Heart right ventricle (tissue), 16 donors: ENCODE measurements around the gene CFAP99. TPM values are rescaled to one million over a fixed set of nuclear protein-coding genes. Genes with fewer than 3 reads are reported as not detected.
"Not testable (repeated sequence)": the region's sequence is repeated elsewhere in the genome, so short reads cannot be mapped to it uniquely, and the experiment has no call there.

Experiments
- ATAC-seq, 8 donors: fragments of 200-7000 bp; cut with Tn5 transposase; one replicate each; pipeline ENCODE4 v1.9.1; 2020; ENCODE audit warnings: mild to moderate bottlenecking in 8 of 8, moderate library complexity in 8 of 8, moderate number of reproducible peaks in 1 of 8
- DNase-seq, 2 donors: peaks; one replicate each; pipeline ENCODE4 v3.0.0-alpha.2; 2020
- H3K27ac ChIP-seq, 10 donors: fragments of 200-600 bp; sonication (generic) in 2 of 10; one replicate each; pipeline versions ENCODE4 v1.5.0 to v1.8.0; 2020 to 2022; ENCODE audit warnings: mild to moderate bottlenecking in 3 of 10
- H3K27me3 ChIP-seq, 7 donors: fragments of 200-600 bp; one replicate each; pipeline ENCODE4 v1.8.0; 2021 to 2022; ENCODE audit warnings: mild to moderate bottlenecking in 2 of 7
- H3K36me3 ChIP-seq, 9 donors: fragments of 200-600 bp; sonication (generic) in 1 of 9; one replicate each; pipeline versions ENCODE4 v1.5.0 to v1.8.0; 2020 to 2022; ENCODE audit warnings: mild to moderate bottlenecking in 2 of 9
- H3K4me1 ChIP-seq, 9 donors: fragments of 200-600 bp; sonication (generic) in 1 of 9; one replicate each; pipeline versions ENCODE4 v1.5.0 to v1.8.0; 2020 to 2022; ENCODE audit warnings: mild to moderate bottlenecking in 4 of 9
- H3K4me3 ChIP-seq, 10 donors: fragments of 200-600 bp; sonication (generic) in 2 of 10; one replicate each; pipeline versions ENCODE4 v1.5.0 to v1.8.0; 2020 to 2022; ENCODE audit warnings: mild to moderate bottlenecking in 7 of 10, moderate library complexity in 2 of 10
- H3K9me3 ChIP-seq, 11 donors: fragments of 200-600 bp in 10 of 11; sonication (generic) in 2 of 11; one replicate each; pipeline versions ENCODE4 v1.5.0 to v1.8.0; 2013 to 2022; ENCODE audit warnings: mild to moderate bottlenecking in 2 of 11, control low read depth in 1 of 11, moderate library complexity in 1 of 11
- WGBS, 2 donors: extraction: QIAGEN DNeasy Blood & Tissue Kit; methylation state at CpG; one replicate each; pipeline ENCODE4 v1.1.7; 2013; ENCODE audit warnings: inconsistent platforms in 1 of 2; 5-methylcytosine and 5-hydroxymethylcytosine counted together
- intact Hi-C, 10 donors: fragments of 100-400 bp; cut with DNase I; formaldehyde crosslinking; loops; one replicate each; pipeline versions ENCODE4 v1.11.1 to v1.14.2; 2022
- polyA plus RNA-seq, 2 donors: library from polyadenylated mRNA; stranded (reverse); fragments of 200-250 nt; gene quantifications; one replicate each; pipeline ENCODE4 v1.2.3, GENCODE V29; 2013
- total RNA-seq, 10 donors: library from RNA; stranded (reverse); fragmentation: NEBNext Ultra II Directional in 3 of 10; extraction: Animal tissue kit (Norgen Biotek cat#: 25700) in 3 of 10; gene quantifications; one replicate each; pipeline versions ENCODE4 v1.2.1 to v1.2.4, GENCODE V29; 2021 to 2023
- TF ChIP-seq, protein P1 (sequence below), 9 donors: fragments of 200-600 bp; sonication (generic) in 2 of 9; IDR thresholded peaks; one replicate each; pipeline versions ENCODE4 v1.5.0 to v1.8.0; 2021 to 2022; ENCODE audit warnings: antibody characterized with exemption in 9 of 9, mild to moderate bottlenecking in 5 of 9, moderate library complexity in 1 of 9
- donor health status: Arrhythmogenic right ventricular cardiomyopathy.
- donor health status: ischemic (EF 13 %, LVEDD 7.1; RV severe dilation, severe dysfunction).
- donor health status: healthy with polysubstance abuse.
- donor health status: DM: no; HTN: yes; CAD: no.
- donor health status: DM: no; HTN: no; CAD: no.
- donor health status: ischemic (EF 25% LVEDD 6.9; RV normal size, moderate dysfunction).
- donor health status: ischemic (EF 25% LVEDD 5.7; RV mildly dilated, moderate dysfunction).
- donor health status: healthy.
- donor health status: DM: yes; HTN: yes; CAD: no.
- donor health status: Ischemic cardiomyopathy.
- donor health status: ischemic (EF 35%, LVEDD 5.7; RV mildly dilated, moderate dysfunction).
- donor health status: nonischemic (EF 11% LVEDD 7.7; RV severe dilation, severe dysfunction).
- donor health status: DM: yes; HTN: yes; CAD: no.
- donor health status: PGD.
- donor health status: ischemic (EF 29% LVEDD 5.4; RV normal size, mild dysfunction).
- donor health status: nonischemic (EF 23%, LVEDD 6.1; RV moderate dilation, normal function).

CFAP99 gene
- total and polyA plus RNA-seq, 12 donors: not detected

DNA sequence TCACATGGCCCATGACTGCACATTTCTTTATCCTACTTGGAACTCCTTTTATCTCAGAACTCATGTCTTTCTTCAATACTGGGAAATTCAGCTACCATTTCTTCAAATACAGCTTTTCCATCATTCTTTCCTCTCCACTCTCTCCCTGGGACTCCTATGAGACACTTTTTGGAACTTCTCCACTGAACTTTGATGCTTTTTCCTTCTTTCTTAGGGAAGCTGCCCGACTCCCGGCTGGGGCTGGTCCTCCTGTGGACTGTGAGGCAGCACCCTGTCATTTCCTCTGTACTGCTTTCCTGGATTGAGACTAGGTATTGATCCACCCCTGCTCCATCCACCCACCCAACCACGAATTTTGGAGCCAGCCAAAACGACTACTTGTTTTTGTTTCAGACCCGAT, 40.4 kb upstream of the CFAP99 start:
- Histone ChIP-seq H3K4me3 (no peak overlapping the region), H3K27me3 (no peaks in the 10 kb centered on the region), H3K9me3 (no peaks in the 10 kb centered on the region), H3K27ac (no peak overlapping the region), H3K4me1 (peaks cover 0 to 4% (median 0%) of the 10 kb centered on the region in 9 donors), H3K36me3 (no peaks in the 10 kb centered on the region)
- TF ChIP-seq, protein P1, sequence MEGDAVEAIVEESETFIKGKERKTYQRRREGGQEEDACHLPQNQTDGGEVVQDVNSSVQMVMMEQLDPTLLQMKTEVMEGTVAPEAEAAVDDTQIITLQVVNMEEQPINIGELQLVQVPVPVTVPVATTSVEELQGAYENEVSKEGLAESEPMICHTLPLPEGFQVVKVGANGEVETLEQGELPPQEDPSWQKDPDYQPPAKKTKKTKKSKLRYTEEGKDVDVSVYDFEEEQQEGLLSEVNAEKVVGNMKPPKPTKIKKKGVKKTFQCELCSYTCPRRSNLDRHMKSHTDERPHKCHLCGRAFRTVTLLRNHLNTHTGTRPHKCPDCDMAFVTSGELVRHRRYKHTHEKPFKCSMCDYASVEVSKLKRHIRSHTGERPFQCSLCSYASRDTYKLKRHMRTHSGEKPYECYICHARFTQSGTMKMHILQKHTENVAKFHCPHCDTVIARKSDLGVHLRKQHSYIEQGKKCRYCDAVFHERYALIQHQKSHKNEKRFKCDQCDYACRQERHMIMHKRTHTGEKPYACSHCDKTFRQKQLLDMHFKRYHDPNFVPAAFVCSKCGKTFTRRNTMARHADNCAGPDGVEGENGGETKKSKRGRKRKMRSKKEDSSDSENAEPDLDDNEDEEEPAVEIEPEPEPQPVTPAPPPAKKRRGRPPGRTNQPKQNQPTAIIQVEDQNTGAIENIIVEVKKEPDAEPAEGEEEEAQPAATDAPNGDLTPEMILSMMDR (IDR thresholded peaks at IDR 0.05): no peak
- intact Hi-C loops: no loop called here
- DNase-seq (no peak), ATAC-seq (no peak)
- WGBS, 2 donors: 73 to 80% methylated on average over 5 of the region's 5 CpGs

DNA sequence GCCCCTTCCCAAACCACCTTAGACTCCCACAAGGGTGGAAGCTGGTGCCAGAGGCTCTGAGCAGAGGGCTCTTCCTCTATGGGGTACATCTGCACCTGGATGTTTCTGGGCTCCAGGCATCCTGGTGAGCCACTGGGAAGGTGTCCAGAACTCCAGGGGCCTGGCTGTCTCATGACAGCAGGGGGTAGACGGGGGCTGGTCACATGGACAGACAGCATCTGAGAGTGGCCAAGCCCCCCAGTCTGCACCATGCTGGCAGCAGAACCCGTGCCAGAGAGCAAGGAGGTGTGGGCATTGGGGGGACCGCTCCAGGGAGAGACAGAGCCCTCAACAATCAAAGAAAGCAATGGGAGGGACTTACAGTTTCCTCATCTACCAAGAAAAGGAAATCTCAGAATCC, 39.9 kb upstream of the CFAP99 start:
- no peaks in the 10 kb centered on the region for H3K9me3 ChIP-seq
- no peak for DNase-seq
- TF ChIP-seq, protein P1 (IDR thresholded peaks at IDR 0.05): no peak
- peaks cover 0 to 5% (median 0%) of the 10 kb centered on the region in 9 donors for H3K4me1 ChIP-seq
- no peak overlapping the region for H3K4me3 ChIP-seq
- no peak overlapping the region for H3K27ac ChIP-seq
- 61 to 66% methylated on average over 3 of the region's 3 CpGs for whole genome bisulfite sequencing, 2 donors
- H3K36me3 ChIP-seq: no peaks in the 10 kb centered on the region
- H3K27me3 ChIP-seq: no peaks in the 10 kb centered on the region
- intact Hi-C loops: no loop called here
- ATAC-seq: no peak

DNA sequence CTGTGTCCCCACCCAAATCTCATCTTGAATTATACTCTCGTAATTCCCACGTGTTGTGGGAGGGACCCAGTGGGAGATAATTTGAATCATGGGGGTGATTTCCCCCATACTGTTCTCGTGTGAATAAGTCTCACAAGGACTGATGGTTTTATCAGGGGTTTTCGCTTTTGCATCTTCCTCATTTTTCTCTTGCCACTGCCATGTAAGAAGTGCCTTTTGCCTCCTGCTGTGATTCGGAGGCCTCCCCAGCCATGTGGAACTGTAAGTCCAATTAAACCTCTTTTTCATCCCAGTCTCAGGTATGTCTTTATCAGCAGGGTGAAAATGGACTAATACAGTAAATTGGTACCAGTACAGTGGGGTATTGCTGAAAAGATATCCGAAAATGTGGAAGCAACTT, 38.2 kb upstream of the CFAP99 start:
- ATAC-seq, intact Hi-C loops, H3K4me3 ChIP-seq, H3K36me3 ChIP-seq, H3K27ac ChIP-seq, H3K4me1 ChIP-seq, H3K9me3 ChIP-seq, H3K27me3 ChIP-seq, DNase-seq: not testable (repeated sequence)
- 84 to 86% methylated on average over 6 of the region's 6 CpGs for WGBS, 2 donors

DNA sequence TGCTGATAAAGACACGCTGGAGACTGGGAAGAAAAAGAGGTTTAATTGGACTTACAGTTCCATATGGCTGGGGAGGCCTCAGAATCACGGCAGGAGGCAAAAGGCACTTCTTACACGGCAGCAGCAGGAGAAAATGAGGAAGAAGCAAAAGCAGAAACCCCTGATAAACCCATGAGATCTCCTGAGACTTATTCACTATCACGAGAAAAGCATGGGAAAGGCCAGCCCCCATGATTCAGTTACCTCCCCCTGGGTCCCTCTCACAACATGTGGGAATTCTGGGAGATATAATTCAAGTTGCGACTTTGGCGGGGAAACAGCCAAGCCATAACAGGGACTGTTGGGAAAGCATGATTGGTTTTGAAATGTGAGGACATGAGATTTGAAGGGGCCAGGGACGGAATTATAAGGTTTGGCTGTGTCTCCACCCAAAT, 36.0 kb upstream of the CFAP99 start:
- H3K4me1 ChIP-seq, H3K4me3 ChIP-seq, H3K27ac ChIP-seq, H3K36me3 ChIP-seq, ATAC-seq, H3K9me3 ChIP-seq, H3K27me3 ChIP-seq, intact Hi-C loops, DNase-seq: not testable (repeated sequence)
- WGBS, 2 donors: 67 to 72% methylated on average over 7 of the region's 7 CpGs

DNA sequence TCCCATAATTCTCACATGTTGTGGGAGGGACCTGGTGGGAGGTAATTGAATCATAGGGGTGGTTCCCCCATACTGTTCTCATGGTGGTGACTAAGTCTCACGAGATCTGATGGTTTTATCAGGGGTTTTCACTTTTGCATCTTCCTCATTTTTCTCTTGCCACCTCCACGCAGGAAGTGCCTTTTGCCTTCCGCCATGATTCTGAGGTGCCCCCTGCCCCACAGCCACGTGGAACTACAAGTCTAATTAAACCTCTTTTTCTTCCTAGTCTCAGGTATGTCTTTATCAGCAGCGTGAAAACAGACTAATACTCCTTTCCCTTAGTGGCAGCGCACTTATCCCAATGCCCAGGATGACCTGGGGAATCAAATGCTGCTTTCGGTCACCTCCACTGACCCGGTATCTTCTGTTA, 35.5 kb upstream of the CFAP99 start:
- intact Hi-C loops, H3K4me1 ChIP-seq, H3K27me3 ChIP-seq, H3K4me3 ChIP-seq, H3K27ac ChIP-seq, H3K9me3 ChIP-seq, H3K36me3 ChIP-seq, DNase-seq, ATAC-seq: not testable (repeated sequence)
- 86 to 87% methylated on average over 8 of the region's 8 CpGs for WGBS, 2 donors

DNA sequence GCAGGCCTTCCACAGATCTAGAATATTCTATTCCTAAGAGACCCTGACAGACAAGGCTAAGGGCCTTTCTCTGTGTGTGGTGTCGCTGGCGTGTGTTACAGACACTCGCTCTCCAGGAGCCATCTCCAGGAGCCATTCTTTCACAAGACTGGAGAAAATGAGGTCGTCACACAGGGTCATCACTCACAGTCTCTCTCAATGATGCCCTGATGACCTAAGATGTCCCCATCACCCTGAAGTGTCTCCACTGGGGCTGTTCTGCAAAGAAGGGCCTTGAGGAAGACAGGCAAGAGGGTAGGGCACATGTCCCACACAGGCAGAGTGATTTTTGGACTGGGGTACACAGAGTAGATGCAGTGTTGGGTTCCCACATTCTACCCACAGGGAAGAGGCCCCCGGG, 35.0 kb upstream of the CFAP99 start:
- TF ChIP-seq, protein P1 (IDR thresholded peaks at IDR 0.05): no peak
- Histone ChIP-seq H3K36me3 (no peaks in the 10 kb centered on the region), H3K4me3 (no peak overlapping the region), H3K27me3 (no peaks in the 10 kb centered on the region), H3K4me1 (peaks cover 0 to 7% (median 0%) of the 10 kb centered on the region in 9 donors), H3K9me3 (no peaks in the 10 kb centered on the region), H3K27ac (no peak overlapping the region)
- DNase-seq: no peak
- 88 to 89% methylated on average over 5 of the region's 5 CpGs for WGBS, 2 donors
- no peak for ATAC-seq
- intact Hi-C loops: no loop called here
